Measurements from ENCODE around the gene SLC45A3.
"Not testable (repeated sequence)": the region's sequence is repeated elsewhere in the genome, so short reads cannot be mapped to it uniquely, and the experiment has no call there.

SLC45A3 gene

GRCh38 chr1:205637854-205638468 is 42.3 kb downstream of the SLC45A3 start:
- DNase-seq (ENCODE audit: low read depth in 2 of 2) = no peak

- DNase-seq (ENCODE audit: low read depth in 2 of 2) = no peak
These were observed 43.6 kb downstream of the SLC45A3 start for GRCh38 chr1:205636732-205637131.

- DNase-seq (ENCODE audit: low read depth in 2 of 2) = not testable (repeated sequence)
These were observed 44.2 kb downstream of the SLC45A3 start for GRCh38 chr1:205636138-205636530.

- no peak for DNase-seq (ENCODE audit: low read depth in 2 of 2)
These were observed 46.8 kb downstream of the SLC45A3 start for GRCh38 chr1:205633421-205633976.

DNA sequence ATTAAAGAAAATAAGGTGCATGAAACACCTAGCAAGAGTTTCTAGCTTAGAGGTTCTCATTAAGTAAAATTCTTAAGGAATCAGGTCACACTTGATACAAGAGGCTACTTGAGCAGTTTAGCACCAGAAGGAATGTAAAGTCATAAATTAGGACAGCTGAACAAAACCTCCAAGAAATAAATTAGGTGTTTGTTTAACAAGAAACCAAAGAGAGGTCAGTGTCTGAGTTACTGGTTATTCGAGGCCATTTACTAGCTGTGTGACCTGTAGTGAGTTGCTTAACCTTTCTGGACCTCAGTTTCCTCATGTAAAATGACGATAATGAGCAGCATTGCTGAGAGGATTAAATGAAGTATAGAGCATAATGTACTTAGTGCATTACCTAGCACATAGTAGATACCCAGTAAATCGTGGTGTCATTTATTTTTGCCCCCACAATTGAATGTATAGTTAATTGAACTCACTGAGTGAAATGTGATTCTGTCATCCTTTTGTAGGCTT is 47.6 kb downstream of the SLC45A3 start:
- no peak for DNase-seq (ENCODE audit: low read depth in 2 of 2)

DNA sequence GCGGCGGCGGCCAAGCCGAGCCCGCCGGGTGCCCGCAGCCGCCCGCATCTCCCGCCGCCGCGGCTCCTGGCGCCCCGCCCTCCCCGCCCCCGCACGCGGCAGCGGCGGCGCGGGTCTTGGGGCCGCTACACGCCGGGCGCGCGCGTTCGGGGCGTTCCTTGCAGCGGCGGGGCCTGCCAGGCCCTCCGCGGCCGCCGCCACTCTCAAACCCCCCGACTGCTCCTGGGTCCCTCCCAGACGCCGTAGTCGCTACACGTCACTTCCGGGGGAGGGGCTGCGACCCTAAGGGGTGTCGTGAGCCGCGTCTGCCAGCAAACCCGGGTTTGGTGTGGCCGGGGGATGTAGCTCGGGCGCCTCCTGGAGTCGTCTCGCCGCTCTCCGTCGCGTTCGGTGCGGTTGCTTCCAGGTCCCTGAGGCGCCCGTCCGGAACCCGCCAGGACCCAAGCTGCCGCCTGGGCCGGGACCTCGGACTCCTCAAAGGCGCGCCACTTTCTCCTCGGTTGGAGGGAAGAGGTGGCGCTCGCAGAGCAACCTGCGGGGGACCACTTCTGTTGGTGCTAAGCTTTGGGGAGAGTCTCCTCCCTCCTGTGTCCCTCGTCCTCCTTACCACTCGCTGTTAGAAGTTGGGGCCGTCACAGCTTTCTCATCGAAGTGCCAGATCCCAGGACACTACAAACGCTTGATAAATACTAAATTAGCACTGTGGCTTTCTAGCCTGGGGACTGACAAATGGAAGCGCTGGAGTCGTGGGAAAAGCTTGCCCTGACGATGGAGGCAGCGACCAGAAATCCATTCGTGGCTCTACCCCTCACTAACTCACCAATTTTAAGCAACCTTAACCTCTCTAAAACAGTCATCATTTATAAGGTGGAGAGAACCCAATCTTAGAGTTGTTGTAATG is 48.3 kb downstream of the SLC45A3 start, which contains the start of gene ELK4:
Gene ELK4, minus strand, starts transcription at position 244 of the 901 bp plus-strand sequence. CDS start 8,129 bp downstream, outside the sequence.
- peak; percentile 99 to 100 for DNase-seq (ENCODE audit: low read depth in 2 of 2)

- peak; percentile 72 to 83 for DNase-seq (ENCODE audit: low read depth in 2 of 2)
These were observed 49.1 kb downstream of the SLC45A3 start for GRCh38 chr1:205631010-205631767.

- DNase-seq (ENCODE audit: low read depth in 2 of 2) = no peak
These were observed 49.7 kb downstream of the SLC45A3 start for GRCh38 chr1:205630651-205631009.

GRCh38 chr1:205630241-205630640 is 50.1 kb downstream of the SLC45A3 start:
- DNase-seq (ENCODE audit: low read depth in 2 of 2) = no peak

DNA sequence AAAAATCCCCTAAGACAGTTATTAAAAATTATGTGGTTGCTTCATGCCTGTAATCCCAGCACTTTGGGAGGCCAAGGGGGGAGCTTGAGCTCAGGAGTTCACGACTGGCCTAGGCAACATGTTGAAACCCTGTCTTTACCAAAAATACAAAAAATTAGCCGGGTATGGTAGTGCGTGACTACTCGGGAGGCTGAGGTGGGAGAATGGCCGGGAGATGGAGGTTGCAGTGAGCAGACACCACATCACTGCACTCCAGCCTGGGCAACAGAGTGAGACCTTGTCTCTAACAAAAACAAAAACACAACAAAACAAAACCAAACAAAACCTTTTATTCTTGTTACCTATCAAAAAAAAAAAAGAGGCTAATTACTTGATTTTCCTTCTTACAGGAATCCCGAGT is 50.6 kb downstream of the SLC45A3 start:
- DNase-seq (ENCODE audit: low read depth in 2 of 2) = no peak

DNA sequence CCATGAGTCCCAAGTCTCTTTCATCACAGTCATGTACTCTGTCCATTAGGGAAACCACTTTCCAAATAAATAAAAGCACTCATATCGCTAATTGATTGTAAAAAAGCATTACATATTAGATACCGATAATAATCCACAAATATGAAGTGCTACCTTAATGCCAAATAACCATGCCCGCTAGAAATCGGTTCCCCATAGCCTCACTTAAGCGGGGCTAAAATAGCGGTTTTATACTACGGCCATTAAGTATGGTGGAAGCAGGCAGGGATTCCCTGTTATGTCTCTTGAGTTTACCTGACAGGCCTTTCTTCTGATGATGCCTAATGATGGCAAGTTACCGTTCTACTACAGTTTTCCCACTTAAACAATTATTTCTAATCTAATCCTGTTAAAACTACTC is 52.4 kb downstream of the SLC45A3 start:
- no peak for DNase-seq (ENCODE audit: low read depth in 2 of 2)

DNA sequence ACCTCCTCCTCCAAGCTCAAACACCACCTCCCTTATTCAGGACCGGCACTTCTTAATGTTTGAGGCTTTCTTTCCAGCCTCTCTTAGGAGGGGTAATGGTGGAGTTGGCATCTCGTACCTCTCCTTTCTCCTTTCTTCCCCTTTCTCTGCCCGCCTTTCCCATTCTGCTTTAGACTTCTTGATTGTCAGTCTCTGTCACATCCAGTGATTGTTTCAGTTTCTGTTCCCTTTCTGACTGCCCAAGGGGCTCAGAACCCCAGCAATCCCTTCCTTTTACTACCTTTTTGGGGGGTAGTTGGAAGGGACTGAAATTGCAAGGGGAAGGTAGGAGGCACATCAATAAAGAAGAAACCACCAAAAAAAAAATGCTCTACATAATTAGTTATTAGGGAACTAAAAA is 54.1 kb downstream of the SLC45A3 start:
- no peak for DNase-seq (ENCODE audit: low read depth in 2 of 2)

- DNase-seq (ENCODE audit: low read depth in 2 of 2) = no peak
These were observed 56.7 kb downstream of the SLC45A3 start for GRCh38 chr1:205623646-205624045.

GRCh38 chr1:205620269-205620668 is 60.0 kb downstream of the SLC45A3 start:
- DNase-seq (ENCODE audit: low read depth in 2 of 2) = no peak

- no peak for DNase-seq (ENCODE audit: low read depth in 2 of 2)
These were observed 60.9 kb downstream of the SLC45A3 start for GRCh38 chr1:205619376-205619775.

- DNase-seq (ENCODE audit: low read depth in 2 of 2) = no peak
These were observed 63.6 kb downstream of the SLC45A3 start for GRCh38 chr1:205616563-205617293.

- DNase-seq (ENCODE audit: low read depth in 2 of 2) = no peak
These were observed 64.5 kb downstream of the SLC45A3 start for GRCh38 chr1:205615789-205616188.

- no peak for DNase-seq (ENCODE audit: low read depth in 2 of 2)
These were observed 66.4 kb downstream of the SLC45A3 start for GRCh38 chr1:205613854-205614412.

GRCh38 chr1:205612556-205612955 is 67.8 kb downstream of the SLC45A3 start:
- no peak for DNase-seq (ENCODE audit: low read depth in 2 of 2)

GRCh38 chr1:205612104-205612503 is 68.2 kb downstream of the SLC45A3 start:
- DNase-seq (ENCODE audit: low read depth in 2 of 2) = no peak

Measured in stimulated activated CD4-positive, alpha-beta T cell treated with anti-CD3 and anti-CD28 coated beads, Interleukin-15, amount 100 ng/mL, for 48 hours (primary cell).